GM23248 (cell line): ENCODE measurements around the gene HOXC13. TPM values are rescaled to one million over a fixed set of nuclear protein-coding genes. Genes with fewer than 3 reads are reported as not detected.

Source experiments
- DNase-seq: peaks from one replicate; pipeline ENCODE4 v3.0.0-alpha.2; 2015
- H2AFZ ChIP-seq: fragments of 200-600 bp; sonication (generic); 2 replicates; pipeline ENCODE4 v1.6.1; 2016; ENCODE audit warnings: antibody characterized with exemption
- H3F3A ChIP-seq: fragments of 200-600 bp; sonication (generic); 2 replicates; pipeline ENCODE4 v1.6.1; 2016; ENCODE audit warnings: mild to moderate bottlenecking, antibody characterized with exemption, mixed run types; ENCODE audit not compliant: insufficient read depth
- H3K27ac ChIP-seq: fragments of 200-600 bp; sonication (generic); 2 replicates; pipeline ENCODE4 v1.5.1; 2016; ENCODE audit warnings: mild to moderate bottlenecking
- H3K27me3 ChIP-seq: fragments of 200-600 bp; sonication (generic); replicated peaks from 2 replicates; pipeline ENCODE4 v1.6.1; 2016; ENCODE audit warnings: mild to moderate bottlenecking; ENCODE audit not compliant: insufficient read depth
- H3K36me3 ChIP-seq: fragments of 200-600 bp; sonication (generic); 2 replicates; pipeline ENCODE4 v1.6.1; 2016; ENCODE audit warnings: low read depth, mild to moderate bottlenecking
- H3K4me1 ChIP-seq: fragments of 200-600 bp; sonication (generic); 2 replicates; pipeline ENCODE4 v1.6.1; 2016; ENCODE audit warnings: mild to moderate bottlenecking; ENCODE audit not compliant: insufficient read depth
- H3K4me2 ChIP-seq: fragments of 200-600 bp; sonication (generic); one replicate; pipeline ENCODE4 v1.6.1; 2016; ENCODE audit warnings: mild to moderate bottlenecking; ENCODE audit not compliant: unreplicated experiment
- H3K4me3 ChIP-seq: fragments of 200-600 bp; sonication (generic); 2 replicates; pipeline ENCODE4 v1.5.1; 2016; ENCODE audit warnings: mild to moderate bottlenecking
- H3K79me2 ChIP-seq: fragments of 200-600 bp; sonication (generic); 2 replicates; pipeline ENCODE4 v1.6.1; 2016; ENCODE audit warnings: mild to moderate bottlenecking; ENCODE audit not compliant: insufficient read depth
- H3K9ac ChIP-seq: fragments of 200-600 bp; sonication (generic); 2 replicates; pipeline ENCODE4 v1.6.1; 2016; ENCODE audit warnings: mild to moderate bottlenecking
- H3K9me2 ChIP-seq: fragments of 200-600 bp; sonication (generic); 2 replicates; pipeline ENCODE4 v1.6.1; 2016; ENCODE audit warnings: mixed run types, mild to moderate bottlenecking, moderate library complexity; ENCODE audit not compliant: insufficient read depth
- H3K9me3 ChIP-seq: fragments of 200-600 bp; sonication (generic); one replicate; pipeline ENCODE4 v1.6.1; 2017; ENCODE audit warnings: low read depth
- H4K20me1 ChIP-seq: fragments of 200-600 bp; sonication (generic); 2 replicates; pipeline ENCODE4 v1.6.0; 2016; ENCODE audit not compliant: insufficient read depth
- EZH2 ChIP-seq: fragments of 200-600 bp; sonication (generic); IDR thresholded peaks from 2 replicates; pipeline ENCODE4 v1.6.1; 2018; ENCODE audit warnings: antibody characterized with exemption, mild to moderate bottlenecking; ENCODE audit not compliant: insufficient read depth, poor library complexity, severe bottlenecking
- EZH2phosphoT487 ChIP-seq: fragments of 200-600 bp; sonication (generic); IDR thresholded peaks from 2 replicates; pipeline ENCODE4 v1.6.1; 2018; ENCODE audit warnings: antibody characterized with exemption, moderate library complexity, mild to moderate bottlenecking, low read depth; ENCODE audit not compliant: insufficient read depth
- WGBS, 2 experiments: methylation state at CpG; one replicate each; pipeline ENCODE4 v1.1.6; 2015 to 2017; ENCODE audit warnings: low lambda C conversion rate in 2 of 2, low coverage in 1 of 2; ENCODE audit errors: missing lambda C conversion rate in 2 of 2; 5-methylcytosine and 5-hydroxymethylcytosine counted together
- in situ Hi-C: fragments of 300-500 bp; cut with MboI; formaldehyde crosslinking; loops from 2 replicates; pipeline ENCODE4 v1.15.0; 2020
- polyA plus RNA-seq: library from polyadenylated mRNA; unstranded; fragments of >200 nt; fragmentation: Nextera tagmentation; extraction: Ambion mirVana; gene quantifications from 2 replicates; pipeline ENCODE4 v1.2.1, GENCODE V29; 2016
- total RNA-seq: library from RNA; depleted of rRNA; stranded (reverse); fragments of >200 nt; shearing (Covaris generic); gene quantifications from 2 replicates; pipeline ENCODE4 v1.2.3, GENCODE V29; 2014

HOXC13 gene
- total and polyA plus RNA-seq, 2 experiments from 2014 or later: not detected

- in situ Hi-C loops: no loop called here
- no peak overlapping the region for H3K4me2 ChIP-seq
- H3K4me1 ChIP-seq: no peaks in the 10 kb centered on the region
- H2AFZ ChIP-seq: no peak overlapping the region
- TF ChIP-seq EZH2 (no peak), EZH2phosphoT487 (peak; percentile 79)
- H4K20me1 ChIP-seq: no peaks in the 10 kb centered on the region
- no peaks in the 10 kb centered on the region for H3K36me3 ChIP-seq
- H3K9me2 ChIP-seq: no peaks in the 10 kb centered on the region
- H3F3A ChIP-seq: no peaks in the 10 kb centered on the region
- H3K9me3 ChIP-seq: no peaks in the 10 kb centered on the region
- no peak for DNase-seq
- WGBS, 2 experiments: 12 to 15% methylated on average over 43 to 45 of the region's 47 CpGs
- no peak overlapping the region for H3K9ac ChIP-seq
- H3K27ac ChIP-seq: no peak overlapping the region
- no peaks in the 10 kb centered on the region for H3K79me2 ChIP-seq
- no peak overlapping the region for H3K4me3 ChIP-seq
- peaks cover 97% of the 10 kb centered on the region for H3K27me3 ChIP-seq
Measured at GRCh38 chr12:53951577-53952334, 13.1 kb downstream of the HOXC13 start.

GRCh38 chr12:53952335-53952694, 13.7 kb downstream of the HOXC13 start:
- Histone ChIP-seq H4K20me1 (no peaks in the 10 kb centered on the region), H3K9ac (no peak overlapping the region), H3K27me3 (peaks cover 97% of the 10 kb centered on the region), H3K9me2 (no peaks in the 10 kb centered on the region), H3K4me3 (no peak overlapping the region), H2AFZ (no peak overlapping the region), H3K9me3 (no peaks in the 10 kb centered on the region), H3K79me2 (no peaks in the 10 kb centered on the region), H3K4me1 (no peaks in the 10 kb centered on the region), H3K36me3 (no peaks in the 10 kb centered on the region), H3F3A (no peaks in the 10 kb centered on the region), H3K4me2 (no peak overlapping the region), H3K27ac (no peak overlapping the region)
- DNase-seq: peak; percentile 46
- in situ Hi-C loops: no loop called here
- WGBS, 2 experiments: 20 to 23% methylated on average over 13 of the region's 13 CpGs
- no peak for TF ChIP-seq EZH2phosphoT487
- TF ChIP-seq EZH2: peak; percentile 55

GRCh38 chr12:53952871-53953734, 14.5 kb downstream of the HOXC13 start:
- no peaks in the 10 kb centered on the region for H3K4me1 ChIP-seq
- H2AFZ ChIP-seq: no peak overlapping the region
- no peak for DNase-seq
- no peaks in the 10 kb centered on the region for H3K9me2 ChIP-seq
- H3K27me3 ChIP-seq: peaks cover 97% of the 10 kb centered on the region
- no peaks in the 10 kb centered on the region for H3K36me3 ChIP-seq
- H3K79me2 ChIP-seq: no peaks in the 10 kb centered on the region
- no peaks in the 10 kb centered on the region for H3K9me3 ChIP-seq
- no peak overlapping the region for H3K4me2 ChIP-seq
- H3F3A ChIP-seq: no peaks in the 10 kb centered on the region
- no peak overlapping the region for H3K9ac ChIP-seq
- 19 to 22% methylated on average over 33 to 38 of the region's 38 CpGs for WGBS, 2 experiments
- no peak overlapping the region for H3K27ac ChIP-seq
- no peak overlapping the region for H3K4me3 ChIP-seq
- TF ChIP-seq EZH2 (peak; percentile 61), EZH2phosphoT487 (no peak; the same call in 1 of the 2 replicates)
- no peaks in the 10 kb centered on the region for H4K20me1 ChIP-seq
- in situ Hi-C loops: no loop called here

- Histone ChIP-seq H3K9me3 (no peaks in the 10 kb centered on the region), H3K79me2 (no peaks in the 10 kb centered on the region), H3K4me3 (no peak overlapping the region), H3K4me2 (no peak overlapping the region), H4K20me1 (no peaks in the 10 kb centered on the region), H3F3A (no peaks in the 10 kb centered on the region), H2AFZ (no peak overlapping the region), H3K27ac (no peak overlapping the region), H3K9me2 (no peaks in the 10 kb centered on the region), H3K4me1 (no peaks in the 10 kb centered on the region), H3K36me3 (no peaks in the 10 kb centered on the region), H3K9ac (no peak overlapping the region), H3K27me3 (peaks cover 100% of the 10 kb centered on the region)
- WGBS, 2 experiments: 9% methylated on average over 19 of the region's 19 CpGs
- DNase-seq: no peak
- in situ Hi-C loops: no loop called here
- TF ChIP-seq EZH2phosphoT487 (no peak; the same call in 1 of the 2 replicates), EZH2 (peak; percentile 82)
Measured at GRCh38 chr12:53953831-53954693, 15.4 kb downstream of the HOXC13 start.
